DMS79 treated with DMSO at 0.1 percent for 48 hours (cell line): ENCODE data around the gene BIRC2.
"Not testable (repeated sequence)": the region's sequence is repeated elsewhere in the genome, so short reads cannot be mapped to it uniquely, and the experiment has no call there.

Source experiments
- DNase-seq: peaks from one replicate; lab custom pipeline; 2025; lab: John Stamatoyannopoulos, UW

The BIRC2 gene

DNA sequence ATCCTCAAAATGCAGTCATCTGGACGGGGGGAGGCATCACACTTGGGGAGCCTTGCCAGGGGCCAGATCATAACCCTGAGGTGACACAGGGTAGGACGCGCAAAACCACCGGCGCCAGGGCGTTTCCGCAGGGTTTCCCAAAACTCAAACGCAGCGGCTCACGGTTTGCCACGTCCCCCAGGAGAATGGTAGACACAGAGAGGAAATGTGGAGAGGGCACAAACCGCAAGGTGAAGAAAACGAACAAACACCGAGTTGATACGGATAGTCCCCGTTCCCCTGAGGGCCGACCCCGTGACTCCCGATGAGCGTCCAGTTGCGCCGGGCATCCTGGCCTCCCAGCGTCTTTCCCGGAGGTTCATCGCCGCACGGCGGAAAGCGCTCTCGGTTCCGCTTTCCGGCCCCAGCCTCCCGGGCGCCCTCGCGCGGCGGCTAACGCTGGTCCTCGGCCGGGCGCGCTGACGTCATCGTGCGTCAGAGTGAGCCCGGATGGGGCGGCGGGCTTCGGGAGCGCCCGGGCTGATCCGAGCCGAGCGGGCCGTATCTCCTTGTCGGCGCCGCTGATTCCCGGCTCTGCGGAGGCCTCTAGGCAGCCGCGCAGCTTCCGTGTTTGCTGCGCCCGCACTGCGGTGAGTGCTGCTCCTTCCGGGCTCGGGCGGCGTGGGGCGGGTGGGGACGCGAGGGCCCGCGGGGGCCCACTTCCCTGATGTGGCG lies at the start of gene BIRC2:
Gene BIRC2, plus strand, starts transcription at position 467 of the 714 bp plus-strand sequence. CDS start 2,641 bp downstream, outside the sequence.
- peak; percentile 90 for DNase-seq

DNA sequence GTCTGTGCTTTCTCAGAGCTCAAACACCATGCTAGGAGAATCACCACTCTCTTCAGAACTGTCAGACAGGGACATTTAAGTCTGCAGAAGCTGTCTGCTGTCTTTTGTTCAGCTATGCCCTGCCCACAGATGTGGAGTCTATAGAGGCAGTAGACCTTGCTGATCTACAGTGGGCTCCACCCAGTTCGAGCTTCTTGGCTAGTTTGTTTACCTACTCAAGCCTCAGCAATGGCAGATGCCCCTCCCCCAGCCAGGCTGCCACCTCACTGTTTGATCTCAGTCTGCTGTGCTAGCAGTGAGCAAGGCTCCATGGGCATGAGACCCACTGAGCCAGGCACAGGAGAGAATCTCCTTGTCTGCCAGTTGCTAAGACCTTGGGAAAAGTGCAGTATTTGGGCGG lies 46.2 kb upstream of the BIRC2 start:
- DNase-seq = not testable (repeated sequence)

DNA sequence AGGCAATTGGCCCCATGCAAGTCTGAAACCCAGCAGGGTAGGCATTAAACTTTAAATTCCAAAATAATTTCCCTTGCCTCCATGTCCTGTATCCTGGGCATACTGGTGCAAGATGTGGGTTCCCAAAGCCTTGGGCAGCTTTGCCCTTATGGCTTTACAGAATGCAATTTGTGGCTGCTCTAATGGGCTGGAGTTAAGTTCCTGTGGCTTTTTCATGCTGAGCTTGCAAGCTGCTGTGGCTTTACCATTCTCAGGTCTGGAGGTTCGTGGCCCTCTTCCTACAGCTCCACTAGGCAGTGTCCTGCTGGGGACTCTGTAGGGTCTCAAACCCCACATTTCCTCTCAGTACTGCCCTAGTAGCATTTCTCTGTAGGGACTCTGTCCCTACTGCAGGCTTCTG lies 44.8 kb upstream of the BIRC2 start:
- DNase-seq = no peak

DNA sequence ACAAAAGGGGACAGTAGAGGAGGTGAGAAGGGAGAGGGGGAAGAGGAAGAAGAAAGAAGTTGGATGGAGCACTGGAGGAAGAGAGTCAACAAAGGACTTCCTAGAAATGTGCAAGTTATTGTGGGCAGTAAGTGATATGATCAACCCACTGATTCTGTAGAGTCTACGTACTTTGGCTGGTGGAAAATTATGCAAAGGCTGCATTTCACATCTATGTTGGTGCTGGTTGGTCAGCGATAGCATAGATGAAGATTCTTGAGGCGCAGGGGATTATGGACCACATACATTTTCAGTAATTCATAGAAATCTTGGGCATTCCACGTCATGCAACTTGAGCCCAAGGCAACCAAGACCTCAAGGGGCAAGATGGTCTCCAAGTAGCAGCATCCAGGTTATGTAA lies 42.3 kb upstream of the BIRC2 start:
- no peak for DNase-seq

DNA sequence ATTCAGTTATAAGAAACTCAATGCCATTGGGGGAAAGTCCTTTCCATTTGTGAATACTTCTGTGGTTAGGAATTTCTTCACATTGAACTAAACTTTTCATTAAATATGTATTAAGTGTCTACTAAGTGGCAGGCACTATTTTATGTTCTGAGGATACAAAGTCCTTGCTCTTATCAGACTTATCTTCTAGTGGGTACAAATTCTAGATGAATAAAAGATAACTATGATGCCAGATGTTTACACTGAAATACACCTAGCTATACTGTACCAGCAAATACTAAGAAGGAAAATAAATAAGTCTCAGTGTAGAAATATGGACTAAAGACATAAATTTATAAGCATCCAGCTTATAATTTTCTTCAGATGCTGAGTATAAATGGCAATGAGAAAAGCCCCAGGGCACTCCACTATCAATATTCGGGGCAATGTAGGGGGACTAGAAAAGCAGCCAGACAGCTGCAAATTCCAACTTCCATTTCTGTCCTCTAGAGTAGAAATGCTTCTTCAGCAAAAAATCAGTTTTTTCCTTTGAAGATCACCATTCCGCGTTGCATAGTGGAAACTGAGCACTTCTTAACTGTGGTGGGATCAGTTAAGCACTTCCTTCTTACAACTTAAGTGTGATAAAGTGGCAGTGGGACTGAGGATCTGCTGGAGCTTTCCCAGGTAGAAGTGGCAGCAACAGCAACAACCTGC lies 41.5 kb upstream of the BIRC2 start:
- DNase-seq = no peak

DNA sequence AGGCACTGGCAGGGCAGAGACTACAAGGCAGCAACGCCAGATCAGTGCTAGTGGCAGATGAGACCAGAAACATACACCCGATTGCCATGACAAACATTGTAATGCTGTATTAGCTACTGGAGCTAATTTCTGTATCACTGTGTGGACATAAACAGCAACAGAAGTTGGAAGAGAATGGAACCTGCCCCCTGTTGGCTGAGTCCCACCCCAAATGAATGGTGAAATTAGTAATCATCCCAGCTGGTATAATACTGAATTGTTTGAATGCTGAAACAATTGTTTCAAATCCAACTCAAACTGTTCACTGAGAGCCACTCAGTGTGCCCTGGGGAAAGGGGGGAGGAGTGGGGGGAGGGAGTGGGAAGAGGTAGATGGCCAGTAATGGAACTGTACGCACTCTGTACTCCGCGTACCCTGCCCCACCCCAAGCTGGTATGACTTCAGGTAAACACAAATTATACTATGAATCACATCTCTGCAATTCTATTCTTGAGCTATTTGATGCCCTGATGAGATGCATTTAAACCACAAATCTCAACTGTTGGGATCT lies 40.9 kb upstream of the BIRC2 start:
- DNase-seq = no peak

DNA sequence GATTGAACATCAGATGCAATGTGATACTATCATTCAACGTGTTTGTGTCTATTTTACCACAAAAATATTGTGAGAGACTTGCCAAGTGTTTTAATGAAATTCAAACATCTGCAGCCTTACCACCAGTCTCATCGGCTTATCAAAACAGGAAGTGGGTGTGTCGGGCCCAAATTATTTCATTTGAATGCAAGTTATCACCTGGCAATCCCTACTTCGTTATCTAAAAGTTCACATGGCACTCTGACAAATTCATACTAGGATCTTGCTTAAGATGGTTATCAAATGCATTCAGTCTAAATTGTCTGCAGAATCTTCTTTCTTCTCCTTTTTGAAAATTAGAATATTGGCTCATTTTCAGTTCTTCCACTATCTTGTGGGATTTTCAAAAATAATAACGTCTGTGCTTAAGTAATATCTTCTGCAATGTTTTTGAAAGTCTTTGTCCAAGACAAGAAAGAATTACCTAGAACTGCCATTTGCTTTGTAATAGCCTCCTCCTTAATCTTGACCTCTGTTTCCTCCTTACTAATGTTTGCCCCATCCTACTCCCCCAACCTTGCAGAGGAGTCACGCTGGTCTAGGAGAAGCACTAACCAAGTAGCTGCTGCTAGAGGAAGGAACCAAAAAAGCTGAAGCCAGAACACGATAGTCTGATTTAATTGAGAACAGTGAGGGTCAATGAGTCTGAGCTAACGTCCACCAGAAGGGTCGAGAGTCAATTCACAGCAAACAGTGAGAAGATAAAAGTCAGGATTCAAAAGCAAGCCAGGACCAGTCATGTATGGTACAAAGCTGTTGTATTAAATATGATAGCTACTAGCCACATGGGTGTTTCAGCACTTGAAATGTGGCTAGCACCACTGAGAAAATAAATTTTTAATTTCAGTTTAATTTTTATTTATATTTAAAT lies 39.9 kb upstream of the BIRC2 start:
- DNase-seq = no peak

DNA sequence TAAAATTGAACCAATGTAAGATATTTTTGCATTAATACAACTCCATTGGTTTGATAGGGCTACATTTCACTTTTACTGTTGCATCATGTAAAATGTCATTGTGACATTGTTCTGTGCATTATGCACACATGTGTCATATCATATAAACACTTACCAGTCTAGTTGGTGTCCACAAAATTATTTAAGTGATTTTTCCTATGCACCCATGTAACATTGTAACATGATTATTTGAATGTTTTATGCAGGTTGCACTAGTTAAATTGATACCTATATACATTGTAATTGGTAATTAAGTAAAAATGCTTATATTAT lies 39.3 kb upstream of the BIRC2 start:
- DNase-seq = no peak

DNA sequence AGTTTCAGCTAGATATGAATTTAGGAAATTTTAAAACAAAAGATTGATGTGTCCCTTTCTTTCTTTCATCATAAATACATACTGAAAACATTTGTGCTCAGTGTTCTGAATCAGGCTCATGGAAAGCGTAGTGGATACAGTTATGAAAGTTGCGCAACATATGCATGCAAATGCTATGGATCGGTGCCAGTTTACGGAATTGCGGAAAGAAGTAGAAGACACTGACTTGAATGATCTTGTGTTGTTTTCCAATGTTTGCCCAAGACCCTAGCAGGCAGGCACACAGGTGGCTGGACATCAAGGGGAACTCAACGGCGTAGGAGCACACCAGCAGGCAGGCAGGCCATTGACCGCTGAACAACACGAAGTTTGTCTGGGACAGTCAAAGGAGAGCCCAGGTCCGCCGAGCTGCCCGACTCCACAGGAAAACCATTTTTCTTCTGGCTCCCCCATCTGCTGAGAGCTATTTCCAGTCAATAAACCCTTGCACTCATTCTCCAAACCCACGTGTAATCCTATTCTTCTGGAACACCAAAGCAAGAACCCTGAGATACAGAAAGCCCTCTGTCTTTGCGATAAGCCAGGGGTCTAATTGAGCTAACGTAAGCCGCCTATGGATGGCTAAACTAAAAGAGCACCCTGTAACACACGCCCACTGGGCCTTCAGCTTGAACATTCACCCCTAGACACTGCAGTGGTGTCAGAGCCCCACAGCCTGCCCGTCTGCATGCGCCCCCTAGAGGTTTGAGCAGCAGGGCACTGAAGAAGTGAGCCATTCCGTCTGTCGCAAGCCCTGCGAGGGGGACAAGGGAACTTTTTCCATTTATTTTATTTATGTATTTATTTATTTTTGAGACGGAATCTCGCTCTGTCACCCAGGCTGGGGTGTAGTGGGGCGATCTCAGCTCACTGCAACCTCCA lies 37.1 kb upstream of the BIRC2 start:
- no peak for DNase-seq

DNA sequence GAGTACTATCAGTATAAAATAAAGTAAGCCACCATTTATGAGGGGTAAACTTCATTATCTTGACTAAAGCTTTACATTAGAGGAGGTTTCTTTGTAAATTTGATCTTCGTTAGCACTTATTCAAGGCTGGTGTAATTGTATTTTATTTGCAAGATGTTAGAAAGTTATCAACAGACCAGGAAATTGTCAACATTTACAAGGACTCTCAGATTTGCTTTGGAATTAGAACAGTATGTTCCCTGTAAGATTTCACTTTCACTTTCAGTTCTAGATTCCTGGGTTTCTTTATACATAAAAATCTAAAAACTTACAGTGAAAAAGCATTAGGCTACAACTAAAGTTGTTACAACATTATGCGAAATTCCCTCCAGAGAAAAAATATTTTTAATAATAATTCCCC lies 34.3 kb upstream of the BIRC2 start:
- peak; percentile 11 for DNase-seq

DNA sequence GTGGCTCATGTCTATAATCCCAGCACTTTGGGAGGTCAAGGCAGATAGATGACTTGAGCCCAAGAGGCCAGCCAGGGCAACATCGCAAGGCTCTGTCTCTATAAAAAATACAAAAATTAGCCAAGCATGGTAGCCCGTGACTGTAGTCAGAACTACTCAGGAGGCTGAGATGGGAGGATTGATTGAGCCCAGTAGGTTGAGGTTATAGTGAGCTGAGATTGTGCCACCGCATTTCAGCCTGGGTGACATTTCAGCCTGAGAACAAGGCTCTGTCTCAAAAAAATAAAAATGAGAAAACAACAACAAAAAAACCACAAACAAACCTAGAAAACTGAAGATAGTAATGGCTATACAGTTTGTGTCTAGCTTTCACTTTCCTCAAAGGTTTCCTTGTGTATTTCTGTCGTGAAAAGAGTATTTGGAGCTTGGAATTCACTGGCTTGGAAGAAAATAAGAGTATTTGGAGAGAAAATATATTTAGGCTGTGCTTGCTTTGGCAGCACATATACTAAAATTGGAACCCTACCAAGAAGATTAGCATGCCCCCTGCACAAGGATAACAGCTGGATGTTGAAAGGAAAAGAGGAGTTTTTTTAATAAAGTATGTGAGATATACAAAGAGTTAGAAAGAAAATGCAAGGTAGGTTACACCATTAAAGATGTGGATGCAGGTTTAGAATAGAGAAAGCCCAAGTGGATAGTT lies 33.6 kb upstream of the BIRC2 start:
- no peak for DNase-seq

DNA sequence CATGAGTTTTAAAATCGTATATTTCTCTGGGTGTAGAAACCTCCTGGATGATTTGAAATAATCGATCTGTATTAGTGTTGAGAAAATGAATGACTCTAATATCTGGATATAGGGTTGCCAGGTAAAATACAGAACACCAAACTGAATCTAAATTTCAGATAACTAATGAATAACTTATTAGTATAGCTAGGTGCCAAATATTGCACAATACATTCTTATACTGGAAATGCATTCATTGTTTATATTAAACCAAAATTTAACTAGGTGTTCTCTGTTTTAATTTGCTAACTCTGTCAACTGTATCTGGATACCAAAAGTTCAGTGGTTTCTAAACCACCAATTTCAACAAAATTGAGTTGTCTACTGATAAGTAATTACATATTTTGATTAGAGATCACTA lies 32.2 kb upstream of the BIRC2 start:
- no peak for DNase-seq

DNA sequence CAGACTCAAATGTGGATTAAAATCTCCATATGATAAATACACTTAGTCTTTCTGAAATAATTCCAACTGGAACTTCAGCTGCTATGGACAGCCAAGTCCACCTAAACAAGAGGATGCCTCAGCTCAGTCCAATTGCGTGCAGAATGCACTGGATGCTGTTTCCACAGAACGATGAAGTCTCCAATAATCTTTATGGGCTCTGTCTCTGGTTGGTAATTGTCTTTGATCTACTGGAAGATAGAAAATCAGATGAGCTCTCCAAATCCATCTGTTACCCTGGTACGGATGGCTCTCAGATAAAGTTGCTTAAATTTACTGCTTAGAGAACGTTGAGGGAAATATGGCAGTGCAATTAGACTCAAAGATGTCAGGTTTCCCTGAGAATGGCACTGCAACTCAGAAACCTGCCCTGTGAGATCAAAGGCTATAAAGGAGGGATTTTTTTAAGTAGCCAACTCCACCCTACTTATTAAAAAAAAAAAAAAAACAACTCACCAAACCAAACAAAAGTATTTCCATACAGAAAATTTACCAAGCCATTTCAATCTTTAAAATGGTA lies 30.6 kb upstream of the BIRC2 start:
- DNase-seq = no peak

DNA sequence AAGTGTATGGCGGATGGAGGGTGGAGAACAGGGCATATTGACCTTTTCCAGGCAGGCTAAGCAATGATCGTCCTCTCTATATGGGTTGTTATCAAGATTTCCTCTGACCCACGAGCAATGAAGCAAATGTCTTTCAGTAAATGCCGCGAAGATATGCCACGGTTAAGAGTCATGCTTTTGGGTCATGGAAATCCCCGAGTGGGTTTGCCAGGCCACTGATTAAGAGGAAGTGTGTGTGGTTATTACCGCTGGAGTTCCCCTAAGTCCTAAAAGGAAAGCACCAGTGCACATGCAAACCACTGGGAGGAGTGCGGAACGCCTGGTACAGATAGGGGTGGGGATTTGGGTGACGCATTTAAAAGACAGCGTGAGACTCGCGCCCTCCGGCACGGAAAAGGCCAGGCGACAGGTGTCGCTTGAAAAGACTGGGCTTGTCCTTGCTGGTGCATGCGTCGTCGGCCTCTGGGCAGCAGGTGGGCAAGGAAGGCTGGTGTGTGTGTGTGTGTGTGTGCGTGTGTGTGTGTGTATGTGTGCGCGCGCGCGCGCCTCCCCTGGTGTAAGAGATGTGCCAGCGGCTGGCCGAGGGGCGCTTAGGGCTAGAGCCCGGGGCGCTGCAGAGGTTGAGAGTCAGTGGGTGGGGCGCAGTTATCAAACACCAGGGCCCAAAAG lies 29.8 kb upstream of the BIRC2 start, which contains the start of gene BIRC3:
Gene BIRC3, plus strand, starts transcription at position 386 of the 669 bp plus-strand sequence. CDS start 7,026 bp downstream, outside the sequence.
- DNase-seq = peak; percentile 72

DNA sequence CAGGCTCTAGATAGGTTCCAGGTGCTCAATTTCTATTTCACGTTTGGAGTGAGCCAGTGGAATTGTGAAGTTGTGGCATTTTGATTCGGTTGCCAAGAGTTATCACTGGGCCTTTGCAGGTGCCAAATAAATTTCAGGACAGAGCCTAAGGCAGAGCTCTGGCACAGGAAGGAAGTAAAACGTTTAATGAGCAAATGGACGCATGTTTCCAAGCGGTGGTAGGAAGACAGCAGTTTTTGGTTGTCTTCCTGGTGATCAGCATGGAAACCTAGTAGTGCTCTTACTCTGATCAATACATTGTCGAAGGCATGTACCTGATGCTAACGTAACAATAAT lies 29.3 kb upstream of the BIRC2 start:
- no peak for DNase-seq

DNA sequence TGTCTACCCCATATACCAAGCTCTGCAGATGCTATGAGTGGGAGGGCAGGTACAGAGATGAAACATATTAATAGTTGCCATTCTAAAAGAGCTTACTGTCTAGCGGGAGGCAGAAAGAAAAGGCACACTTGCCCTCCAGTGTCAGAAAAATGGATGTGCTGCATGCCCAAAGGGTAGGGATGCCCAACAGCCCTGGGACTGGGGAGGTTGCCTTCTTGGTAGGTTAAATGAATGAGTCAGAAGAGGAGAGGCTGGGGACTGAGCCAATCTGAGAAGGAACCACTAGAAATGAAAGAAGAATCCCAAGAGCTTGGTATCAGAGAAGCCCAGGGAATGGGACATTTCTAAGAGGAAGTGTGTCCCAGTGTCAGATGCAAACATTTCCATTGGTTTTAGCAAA lies 28.5 kb upstream of the BIRC2 start:
- no peak for DNase-seq

DNA sequence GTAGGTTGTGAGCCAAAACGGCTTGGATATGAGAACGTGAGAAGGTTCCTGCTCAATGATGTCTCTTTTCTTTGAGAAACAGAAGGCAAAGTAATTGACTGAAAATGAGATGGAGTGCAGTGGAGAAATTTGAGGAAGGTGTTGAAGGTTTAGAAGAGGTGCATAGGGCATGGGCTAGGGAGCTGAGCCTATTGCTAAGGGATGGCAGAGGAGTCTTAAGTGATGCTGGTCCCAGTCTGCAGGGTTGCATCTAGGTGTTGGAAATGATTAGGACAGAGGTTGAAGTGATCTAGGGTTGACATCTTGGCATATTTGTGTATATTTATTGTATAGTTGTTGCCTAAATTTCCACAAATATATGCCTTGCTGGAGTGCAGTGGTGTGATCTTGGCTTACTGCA lies 27.5 kb upstream of the BIRC2 start:
- DNase-seq = no peak

DNA sequence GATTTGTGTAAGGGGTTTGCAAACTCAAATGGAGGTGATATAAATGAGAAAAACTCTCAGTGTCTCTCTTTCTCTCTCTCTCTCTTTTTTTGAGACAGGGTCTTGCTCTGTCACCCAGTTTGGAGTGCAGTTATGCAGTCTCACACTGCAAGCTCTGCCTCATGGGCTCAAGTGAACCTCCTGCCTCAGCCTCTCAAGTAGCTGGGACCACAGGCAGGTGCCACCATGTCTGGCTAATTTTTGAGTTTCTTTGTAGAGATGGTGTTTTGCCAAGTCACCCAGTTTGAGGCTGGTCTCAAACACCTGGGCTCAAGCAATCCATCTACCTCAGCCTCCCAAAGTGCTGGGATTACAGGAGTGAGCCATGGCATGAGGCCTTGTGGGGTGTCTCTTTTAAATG lies 26.8 kb upstream of the BIRC2 start:
- no peak for DNase-seq

DNA sequence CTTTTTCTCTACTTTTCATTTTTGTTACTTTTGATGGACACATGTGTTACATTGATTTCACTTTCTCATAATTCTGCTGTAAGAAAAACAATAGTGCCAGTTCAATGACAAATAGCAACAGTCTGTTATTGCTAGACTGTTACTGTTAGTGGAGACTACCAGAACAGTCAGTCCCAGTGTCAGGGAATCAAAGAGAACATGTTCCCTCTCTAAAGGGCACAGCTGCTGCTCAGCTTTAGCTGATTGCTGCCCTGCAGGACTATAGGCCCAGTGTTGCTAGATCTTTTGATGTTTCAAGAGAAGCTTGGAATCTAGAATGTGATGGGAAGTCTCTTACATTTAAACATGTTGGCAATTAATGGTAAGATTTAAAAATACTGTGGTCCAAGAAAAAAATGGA lies 26.3 kb upstream of the BIRC2 start:
- DNase-seq = no peak

DNA sequence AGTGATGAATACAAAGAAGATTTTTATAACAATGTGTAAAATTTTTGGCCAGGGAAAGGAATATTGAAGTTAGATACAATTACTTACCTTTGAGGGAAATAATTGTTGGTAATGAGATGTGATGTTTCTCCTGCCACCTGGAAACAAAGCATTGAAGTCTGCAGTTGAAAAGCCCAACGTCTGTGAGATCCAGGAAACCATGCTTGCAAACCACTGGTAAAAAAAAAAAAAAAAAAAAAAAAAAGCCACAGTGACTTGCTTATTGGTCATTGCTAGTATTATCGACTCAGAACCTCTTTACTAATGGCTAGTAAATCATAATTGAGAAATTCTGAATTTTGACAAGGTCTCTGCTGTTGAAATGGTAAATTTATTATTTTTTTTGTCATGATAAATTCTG lies 24.5 kb upstream of the BIRC2 start:
- no peak for DNase-seq
